Stimulated activated naive CD8-positive, alpha-beta T cell treated with anti-CD3 and anti-CD28 coated beads, Interleukin-15, amount 100 ng/mL, for 72 hours (primary cell): ENCODE data around the gene CTXN3.

Experiments used
- ATAC-seq: fragments of 150-1000 bp; cut with Tn5 transposase; 2 replicates; pipeline ENCODE4 v1.10.0; 2021; ENCODE audit warnings: mild to moderate bottlenecking, moderate library complexity
- DNase-seq, 2 donors: peaks; one replicate each; pipeline ENCODE4 v3.0.0; 2021 to 2022
- H3K27ac Mint-ChIP-seq, 2 donors: one replicate each; pipeline ENCODE4 v1.8.0; 2022; ENCODE audit warnings: mild to moderate bottlenecking in 2 of 2, mixed read lengths in 2 of 2, moderate library complexity in 2 of 2
- H3K27me3 Mint-ChIP-seq: one replicate; pipeline ENCODE4 v1.8.0; 2022; ENCODE audit warnings: mixed read lengths
- H3K4me1 Mint-ChIP-seq: one replicate; pipeline ENCODE4 v1.8.0; 2022; ENCODE audit warnings: mild to moderate bottlenecking, mixed read lengths
- H3K4me3 Mint-ChIP-seq, 2 donors: one replicate each; pipeline ENCODE4 v1.8.0; 2022; ENCODE audit warnings: mild to moderate bottlenecking in 2 of 2, mixed read lengths in 2 of 2, moderate library complexity in 1 of 2
- H3K9me3 Mint-ChIP-seq, 2 donors: one replicate each; pipeline ENCODE4 v1.8.0; 2022; ENCODE audit warnings: mixed read lengths in 2 of 2

Gene CTXN3

DNA sequence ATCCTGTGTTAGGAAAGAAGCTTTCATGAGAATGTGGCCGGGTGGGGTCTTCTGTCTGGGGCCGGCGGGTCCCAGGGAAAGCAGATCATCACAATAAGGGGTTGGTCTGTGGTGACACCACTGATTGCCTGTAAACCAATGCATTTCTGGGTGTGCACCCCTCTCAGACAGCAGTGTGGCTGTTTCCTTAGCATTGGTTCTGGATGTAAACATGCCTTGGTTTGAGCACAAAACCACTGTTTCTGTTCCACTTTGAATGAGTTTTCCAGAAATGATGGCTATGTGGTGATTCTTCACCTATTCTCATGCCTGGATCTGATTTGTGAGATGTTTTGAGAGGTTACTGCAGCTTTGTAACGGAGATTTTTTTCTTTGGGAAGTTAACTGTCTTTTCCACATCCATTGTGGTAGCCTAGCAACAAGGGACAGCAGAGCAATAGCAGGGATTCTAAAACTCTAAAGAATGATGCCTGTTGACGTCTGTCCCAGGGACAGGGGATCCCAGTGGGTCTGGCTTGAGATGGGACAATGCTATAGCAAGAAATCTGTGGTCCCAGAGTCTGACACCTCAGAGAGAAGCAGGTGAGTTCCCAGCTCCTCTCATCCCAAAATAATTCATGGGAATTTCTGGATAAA is 54.2 kb downstream of the CTXN3 start, which contains the start of gene CCDC192:
CCDC192 (plus strand) TSS at position 466 of the 636 bp plus-strand sequence; CDS start at position 521, 55 bp downstream.
- Mint-ChIP-seq H3K27me3 (no peaks in the 10 kb centered on the region), H3K4me1 (no peaks in the 10 kb centered on the region), H3K9me3 (no peaks in the 10 kb centered on the region), H3K4me3 (no peak within 1 kb of the TSS), H3K27ac (no peak within 1 kb of the TSS)
- DNase-seq (no peak), ATAC-seq (peak; percentile 49)

GRCh38 chr5:127705120-127705892 is 56.4 kb downstream of the CTXN3 start:
- no peak for DNase-seq
- no peaks in the 10 kb centered on the region for H3K9me3 Mint-ChIP-seq
- H3K4me1 Mint-ChIP-seq = no peaks in the 10 kb centered on the region
- no peak overlapping the region for H3K4me3 Mint-ChIP-seq
- H3K27ac Mint-ChIP-seq = no peak overlapping the region
- H3K27me3 Mint-ChIP-seq = no peaks in the 10 kb centered on the region
- ATAC-seq = no peak

DNA sequence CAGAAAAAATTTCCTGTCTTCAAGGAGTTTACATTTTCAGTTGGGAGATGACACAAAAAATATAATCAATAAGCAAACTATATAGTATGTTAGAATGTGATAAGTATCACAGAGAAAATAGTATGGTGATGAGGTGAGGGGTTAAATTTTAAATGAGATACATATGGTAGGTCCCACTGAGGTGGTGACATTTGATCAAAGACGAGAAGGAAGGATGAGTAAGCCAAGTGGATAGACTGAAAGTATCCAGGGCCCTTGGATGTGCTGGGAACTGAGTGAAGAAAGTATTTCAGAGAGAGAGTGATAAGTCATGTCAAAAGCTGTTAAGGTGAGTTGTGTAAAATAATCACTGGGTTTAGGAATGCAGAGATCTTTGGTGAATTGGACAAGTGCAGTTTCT is 57.8 kb downstream of the CTXN3 start:
- Mint-ChIP-seq H3K27me3 (no peaks in the 10 kb centered on the region), H3K4me1 (no peaks in the 10 kb centered on the region), H3K4me3 (no peak overlapping the region), H3K9me3 (no peaks in the 10 kb centered on the region), H3K27ac (no peak overlapping the region)
- ATAC-seq = no peak
- no peak for DNase-seq

- Mint-ChIP-seq H3K4me1 (no peaks in the 10 kb centered on the region), H3K4me3 (no peak overlapping the region), H3K27ac (no peak overlapping the region), H3K9me3 (no peaks in the 10 kb centered on the region), H3K27me3 (no peaks in the 10 kb centered on the region)
- ATAC-seq (no peak), DNase-seq (no peak)
Measured at GRCh38 chr5:127707209-127707608, 58.3 kb downstream of the CTXN3 start.
